HG03354 (cell line): ENCODE data around the gene PHACTR1.
"Not testable (repeated sequence)": the region's sequence is repeated elsewhere in the genome, so short reads cannot be mapped to it uniquely, and the experiment has no call there.

ENCODE experiments used
- ATAC-seq: cut with Tn5 transposase; IDR thresholded peaks from one replicate; pipeline ENCODE4 v1.9.1; 2021; ENCODE audit warnings: mild to moderate bottlenecking; ENCODE audit not compliant: unreplicated experiment, poor library complexity, severe bottlenecking

The PHACTR1 gene

DNA sequence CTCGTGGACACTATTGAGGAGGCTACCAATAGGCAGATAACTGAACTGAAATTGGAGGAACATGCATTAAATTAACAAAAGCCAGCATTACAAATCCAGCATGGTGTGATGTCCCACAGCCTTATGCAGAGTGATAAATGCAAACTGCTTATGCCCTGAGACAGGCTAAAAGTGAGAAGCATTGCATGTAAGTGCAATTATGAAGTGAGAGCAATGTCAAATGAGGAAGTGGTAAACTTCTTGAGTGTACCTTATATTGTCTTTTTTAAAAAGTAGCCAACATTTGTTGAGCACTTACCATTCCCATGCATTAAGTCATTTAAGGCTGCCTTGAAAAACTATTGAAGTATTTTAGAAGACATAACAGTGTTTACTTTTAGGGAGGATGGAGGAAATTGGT, 399.6 kb downstream of the PHACTR1 start:
- ATAC-seq, result no peak

DNA sequence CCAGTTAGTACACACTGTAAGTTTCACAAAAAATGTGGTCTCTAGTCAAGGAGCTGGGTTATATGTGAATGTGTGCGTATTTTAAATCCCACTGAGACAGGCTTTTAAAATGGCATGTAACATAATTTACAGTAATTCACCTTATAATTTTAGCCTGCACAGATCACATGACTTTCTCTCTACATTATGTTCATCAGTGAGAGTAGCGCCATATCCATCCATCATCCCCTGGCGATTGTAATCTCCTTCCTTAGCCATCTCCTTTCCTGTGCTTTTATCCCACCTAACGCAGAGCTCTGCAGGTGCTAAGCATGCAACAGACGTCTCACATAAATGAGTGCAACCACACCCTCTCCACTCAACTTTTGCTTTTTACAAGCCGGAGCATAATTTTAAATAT, 401.0 kb downstream of the PHACTR1 start:
- ATAC-seq, result no peak

DNA sequence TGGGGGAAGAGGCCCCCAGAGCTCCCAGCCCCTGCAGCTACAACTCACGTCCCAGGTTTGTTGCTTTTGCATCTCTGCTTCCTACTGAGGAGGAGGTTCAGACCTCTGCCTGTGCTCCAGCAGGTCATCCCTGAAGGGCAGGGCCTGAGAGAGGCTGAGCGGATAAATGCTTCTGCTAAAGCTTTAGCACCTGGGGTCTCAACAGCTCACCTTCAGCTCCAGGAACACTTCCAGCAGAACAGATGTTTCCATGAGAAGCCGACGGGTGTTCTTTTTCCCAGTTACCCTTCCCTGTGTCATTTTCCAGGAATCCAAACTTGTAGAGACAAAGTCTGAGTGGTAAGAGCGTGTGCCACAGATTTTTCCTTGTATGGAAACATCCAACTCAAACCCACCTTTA, 403.0 kb downstream of the PHACTR1 start:
- no peak for ATAC-seq

DNA sequence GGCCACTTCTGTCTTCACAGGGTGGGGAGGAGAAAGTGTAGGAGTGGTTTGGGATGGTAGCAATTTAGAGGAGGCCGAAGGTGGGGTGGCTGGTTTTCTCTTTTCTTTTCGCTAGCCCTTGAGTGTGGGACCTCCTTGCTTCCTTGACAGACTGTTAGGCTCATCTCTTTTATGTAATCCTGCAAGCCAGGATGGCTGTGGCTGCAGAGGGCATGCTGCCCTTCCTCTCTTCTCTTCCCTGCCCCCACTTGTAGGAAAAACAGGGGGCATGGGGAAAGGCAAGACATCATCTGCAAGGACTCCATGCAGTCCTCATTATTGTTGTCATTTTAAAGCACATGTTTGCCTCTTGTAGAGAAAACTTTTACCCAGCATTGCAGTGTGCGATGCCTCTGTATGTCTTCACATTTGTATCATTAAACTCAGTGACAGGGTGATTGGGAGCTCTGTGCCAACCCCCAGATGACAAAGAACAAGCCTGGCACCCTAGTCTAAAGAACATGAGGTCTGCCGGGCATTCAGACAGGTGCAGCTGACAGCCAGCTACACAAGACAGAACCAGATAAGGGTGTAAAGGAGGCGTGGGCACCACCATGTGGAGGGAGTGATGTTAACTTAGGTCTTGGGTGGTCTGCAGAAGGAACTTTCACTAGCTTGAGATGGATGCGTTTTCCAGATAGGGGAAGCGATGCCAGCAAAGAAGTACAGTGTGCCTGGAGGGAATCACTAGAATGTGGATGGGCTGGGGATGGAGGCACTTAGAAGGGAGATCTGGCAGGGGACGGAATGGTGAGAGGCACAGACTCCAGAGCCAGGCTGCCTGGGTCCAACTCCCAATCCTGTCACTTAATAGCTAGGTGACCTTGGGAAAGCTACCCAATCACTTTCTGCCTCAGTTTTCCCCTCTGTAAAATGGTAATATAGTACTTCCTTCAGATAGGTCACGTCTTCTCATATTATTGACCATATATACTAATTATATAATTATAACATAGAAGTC, 404.2 kb downstream of the PHACTR1 start:
- no peak for ATAC-seq

DNA sequence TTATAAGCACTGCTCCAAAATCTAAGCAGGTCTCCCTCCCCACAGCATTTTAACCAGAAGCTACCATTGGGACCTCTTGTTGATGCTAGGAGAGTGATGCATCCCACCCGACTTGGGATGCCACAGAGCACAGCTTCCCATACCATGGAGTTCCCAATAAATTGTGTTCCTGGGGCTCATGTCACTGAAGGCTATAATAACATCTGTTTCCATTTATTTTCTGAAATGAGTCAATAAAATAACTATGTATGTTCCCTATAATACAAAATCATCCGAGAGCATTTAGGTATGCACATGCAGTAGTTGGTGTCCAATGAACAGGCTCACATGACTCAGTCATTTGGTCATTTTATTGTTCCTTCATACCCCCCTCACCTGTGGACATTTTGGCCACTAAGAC, 407.6 kb downstream of the PHACTR1 start:
- ATAC-seq, result no peak

DNA sequence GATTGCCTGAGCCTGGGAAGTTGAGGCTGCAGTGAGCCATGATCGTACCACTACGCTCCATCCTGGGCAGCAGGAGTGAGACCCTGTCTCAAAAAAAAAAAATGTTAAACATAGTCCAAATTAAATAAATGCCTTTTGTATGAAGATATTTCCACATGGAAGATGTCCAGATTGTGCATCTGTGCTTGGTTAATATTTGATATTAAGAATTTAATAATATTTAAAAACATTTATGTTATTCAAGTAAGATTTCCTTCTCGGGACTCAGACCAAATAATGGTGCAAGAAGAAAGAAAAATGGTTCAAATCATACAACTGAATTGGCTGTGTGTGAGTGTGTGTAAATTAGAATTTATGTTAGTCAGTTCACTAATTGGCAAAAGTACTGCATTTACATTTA, 409.3 kb downstream of the PHACTR1 start:
- ATAC-seq, result no peak

DNA sequence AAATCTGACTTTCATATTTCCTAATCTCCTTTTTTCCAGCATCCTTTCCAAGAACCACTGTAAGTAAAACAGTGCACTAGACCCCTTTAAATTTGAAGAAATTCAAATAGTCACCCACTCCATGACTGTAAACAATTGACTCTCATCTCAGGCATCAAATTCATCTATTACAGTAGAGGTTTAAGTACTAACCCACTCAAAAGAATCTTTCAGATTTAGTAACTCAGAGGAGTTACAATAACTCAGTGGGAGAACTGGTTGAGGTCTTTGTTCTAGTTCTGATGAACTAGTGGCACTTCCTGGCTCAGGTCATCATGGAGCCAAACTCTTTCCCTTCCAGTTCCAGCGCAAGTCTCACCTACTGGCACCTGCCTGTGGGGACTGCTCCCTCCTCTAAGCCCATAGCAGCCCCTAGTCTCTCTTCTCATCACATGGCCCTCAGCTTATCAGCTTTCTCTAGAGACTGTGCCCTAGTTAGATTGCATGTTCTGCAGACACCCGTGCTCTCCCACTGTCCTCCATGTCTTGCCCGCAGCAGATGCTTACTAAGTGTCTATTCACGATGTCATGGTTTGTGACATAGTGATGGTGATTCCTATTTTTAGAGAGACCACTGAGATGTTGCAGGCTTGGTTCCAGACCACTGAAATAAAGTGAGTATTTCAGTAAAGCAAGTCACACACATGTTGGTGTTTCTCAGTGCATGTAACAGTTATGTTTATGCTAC, 415.5 kb downstream of the PHACTR1 start:
- no peak for ATAC-seq

DNA sequence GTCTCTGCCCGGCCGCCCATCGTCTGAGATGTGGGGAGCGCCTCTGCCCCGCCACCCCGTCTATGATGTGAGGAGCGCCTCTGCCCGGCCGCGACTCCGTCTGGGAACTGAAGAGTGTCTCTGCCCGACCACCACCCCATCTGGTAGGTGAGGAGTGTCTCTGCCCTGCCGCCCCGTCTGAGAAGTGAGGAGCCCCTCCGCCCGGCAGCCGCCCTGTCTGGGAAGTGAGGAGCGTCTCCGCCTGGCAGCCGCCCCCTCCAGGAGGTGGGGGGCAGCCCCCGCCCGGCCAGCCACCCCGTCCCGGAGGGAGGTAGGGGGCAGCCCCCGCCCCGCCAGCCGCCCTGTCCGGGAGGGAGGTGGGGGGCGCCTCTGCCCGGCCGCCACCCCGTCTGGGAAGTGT, 417.3 kb downstream of the PHACTR1 start:
- not testable (repeated sequence) for ATAC-seq

DNA sequence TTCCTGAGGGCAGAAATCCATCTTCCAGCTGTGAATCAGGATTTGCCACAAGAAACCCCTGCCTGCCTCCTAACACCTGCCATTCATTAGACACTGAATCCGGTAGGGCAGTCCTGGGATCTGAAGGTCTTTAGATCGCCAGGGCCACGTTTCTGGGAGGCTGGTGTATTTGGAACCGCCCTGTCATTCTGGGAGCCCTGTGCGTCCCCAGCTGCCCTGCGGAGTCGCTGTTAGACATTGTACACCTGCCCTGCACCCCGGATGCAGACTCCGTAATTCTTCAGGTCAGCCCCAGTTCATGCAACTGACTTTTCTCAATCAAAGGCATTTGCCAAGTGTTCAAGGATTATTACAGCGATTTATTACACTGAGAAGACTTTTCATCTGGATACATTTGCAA, 418.6 kb downstream of the PHACTR1 start:
- no peak for ATAC-seq

DNA sequence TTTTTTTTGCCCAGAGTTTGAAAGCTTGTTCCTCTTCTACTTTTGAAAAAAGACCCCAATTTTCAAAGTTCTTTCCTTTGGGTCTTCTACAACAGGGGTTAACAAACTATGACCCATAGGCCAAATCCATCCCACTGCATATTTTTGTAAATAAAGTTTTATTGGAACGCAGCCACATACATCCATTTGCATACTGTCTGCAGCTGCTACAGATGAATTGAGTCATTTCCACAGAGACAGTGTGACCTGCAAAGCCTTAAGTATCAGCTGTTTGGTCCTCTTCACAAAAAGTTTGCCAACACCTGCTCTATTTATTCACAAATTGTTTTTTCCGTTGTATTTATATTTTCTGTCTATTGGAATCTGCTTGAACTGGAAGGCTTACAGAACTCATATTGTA, 422.6 kb downstream of the PHACTR1 start:
- no peak for ATAC-seq

DNA sequence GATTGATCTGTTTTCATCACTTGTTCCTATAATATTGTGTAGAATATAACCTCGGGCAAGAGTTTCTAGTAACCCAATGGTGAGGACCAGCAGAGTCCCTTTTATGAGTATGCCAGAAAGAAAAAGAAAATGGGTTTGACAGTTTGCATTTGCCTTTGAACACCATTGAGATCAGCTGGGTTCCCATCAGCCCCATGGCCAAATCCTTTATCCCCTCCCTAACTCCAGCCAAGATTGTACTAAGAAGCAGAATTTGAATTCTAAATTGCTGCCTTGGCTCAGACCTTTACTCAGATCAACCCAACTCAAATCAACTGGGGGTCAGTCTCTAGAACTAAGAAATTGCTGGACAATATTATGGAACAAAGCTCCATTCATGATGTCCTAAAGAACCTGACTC, 424.4 kb downstream of the PHACTR1 start:
- ATAC-seq, result no peak

DNA sequence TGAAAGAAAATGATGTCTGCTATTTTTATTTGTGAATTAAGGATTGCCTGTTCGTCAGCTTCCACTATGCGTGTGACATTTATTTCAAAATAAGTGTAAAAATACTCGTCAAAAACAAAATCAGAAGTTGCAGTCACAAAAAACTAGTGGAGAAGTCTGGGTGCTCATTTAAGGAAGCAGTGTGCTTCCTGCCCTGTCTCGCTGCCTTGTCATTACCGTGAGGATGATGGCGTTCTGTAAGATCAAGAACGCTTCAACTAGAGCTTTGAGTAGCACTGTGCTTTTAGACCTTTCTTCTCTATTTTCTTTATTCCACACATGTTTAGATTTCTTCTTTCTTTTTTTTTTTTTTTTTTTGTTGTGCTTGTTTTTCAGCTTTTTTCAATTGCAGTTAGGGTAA, 424.8 kb downstream of the PHACTR1 start:
- no peak for ATAC-seq

DNA sequence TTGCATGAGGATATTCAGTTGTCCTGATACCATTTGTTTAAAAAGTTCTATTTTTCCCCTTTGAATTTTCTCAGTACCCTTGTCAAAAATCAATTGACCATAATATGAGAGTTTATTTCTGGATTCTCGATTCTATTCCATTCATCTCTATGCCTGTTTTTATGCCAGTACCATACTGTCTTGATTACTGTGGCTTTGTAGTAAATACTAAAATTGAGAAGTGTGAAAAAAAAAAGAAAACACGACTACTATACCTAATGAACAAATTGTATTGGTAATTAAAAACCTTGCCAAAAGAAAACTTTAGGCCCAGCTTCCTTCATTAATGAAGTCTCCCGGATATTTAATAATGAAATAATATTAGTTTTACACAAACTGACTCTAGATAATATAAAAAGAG, 426.0 kb downstream of the PHACTR1 start:
- ATAC-seq, result no peak

DNA sequence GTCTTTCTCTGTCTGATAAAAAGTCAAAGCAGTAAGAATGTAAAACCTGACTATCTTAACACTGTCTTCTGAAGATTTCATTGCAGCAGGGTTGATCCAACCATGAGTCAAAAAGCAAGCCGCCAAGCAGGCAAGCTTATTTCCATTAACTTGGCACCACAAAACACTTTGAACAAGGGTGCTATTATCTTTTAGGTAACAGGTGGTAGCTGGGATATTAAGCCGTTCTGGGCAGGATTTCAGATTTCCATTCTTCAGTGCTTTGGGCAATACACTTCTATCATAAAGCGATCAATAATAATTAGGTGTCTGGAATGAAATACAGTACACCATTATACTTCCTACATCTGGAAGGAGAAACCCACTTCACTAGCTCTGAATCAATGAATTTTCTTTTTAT, 429.9 kb downstream of the PHACTR1 start:
- ATAC-seq, result no peak

DNA sequence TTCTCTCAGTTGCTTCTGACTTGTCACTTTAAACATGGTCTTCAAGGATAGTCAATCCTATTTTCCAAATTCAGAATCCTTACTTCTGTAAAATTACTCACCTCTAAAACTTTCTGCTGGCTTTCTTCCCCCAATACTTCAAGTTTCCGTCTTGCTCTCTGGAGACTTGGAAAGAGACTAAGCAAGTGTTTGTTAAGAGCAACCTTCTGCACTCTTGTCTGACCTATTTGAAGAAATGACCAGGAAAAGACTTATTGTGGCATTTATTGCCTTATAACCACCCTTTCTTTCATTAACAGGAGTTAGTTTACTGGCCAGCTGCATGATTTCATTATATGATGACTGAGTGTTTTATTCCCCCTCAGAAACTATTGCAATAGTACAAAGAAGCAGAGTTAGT, 430.8 kb downstream of the PHACTR1 start:
- no peak for ATAC-seq

DNA sequence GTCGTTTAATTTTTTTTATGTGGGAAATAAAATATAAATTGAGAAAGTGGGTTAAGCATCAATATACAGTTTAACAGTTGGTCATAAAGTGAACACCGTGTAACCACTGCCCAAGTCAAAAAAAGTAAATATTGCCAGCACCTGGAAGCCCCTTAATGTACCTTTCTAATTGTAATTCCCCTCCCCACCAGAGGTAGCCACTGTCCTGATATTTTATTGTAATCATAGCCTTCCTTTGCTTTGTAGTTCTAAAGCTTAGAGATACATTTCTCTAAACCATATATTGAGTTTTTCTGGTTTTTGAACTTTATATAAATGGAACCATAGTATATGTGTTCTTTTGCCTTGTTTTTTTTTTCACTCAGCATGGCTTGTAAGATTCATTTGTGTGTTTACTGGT, 431.2 kb downstream of the PHACTR1 start:
- no peak for ATAC-seq

DNA sequence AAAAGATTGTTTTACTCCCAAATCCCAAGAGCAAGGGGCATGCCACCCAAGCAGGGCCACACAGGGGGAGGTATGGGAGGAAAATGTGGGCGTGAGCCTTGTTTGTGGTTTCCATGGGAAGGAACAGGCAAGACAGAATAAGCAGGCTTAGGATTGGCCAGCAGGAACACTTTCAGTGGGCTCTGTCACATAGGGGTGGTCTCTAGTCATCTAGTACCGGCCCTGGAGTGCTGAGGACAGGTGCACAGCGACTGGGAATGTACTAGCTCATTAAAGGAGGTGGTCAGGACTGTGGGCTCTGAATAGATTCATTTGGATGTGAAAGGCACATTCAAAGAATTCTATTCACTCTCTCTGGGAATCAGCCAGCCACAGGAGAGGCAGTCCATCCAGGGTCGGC, 436.2 kb downstream of the PHACTR1 start:
- no peak for ATAC-seq

DNA sequence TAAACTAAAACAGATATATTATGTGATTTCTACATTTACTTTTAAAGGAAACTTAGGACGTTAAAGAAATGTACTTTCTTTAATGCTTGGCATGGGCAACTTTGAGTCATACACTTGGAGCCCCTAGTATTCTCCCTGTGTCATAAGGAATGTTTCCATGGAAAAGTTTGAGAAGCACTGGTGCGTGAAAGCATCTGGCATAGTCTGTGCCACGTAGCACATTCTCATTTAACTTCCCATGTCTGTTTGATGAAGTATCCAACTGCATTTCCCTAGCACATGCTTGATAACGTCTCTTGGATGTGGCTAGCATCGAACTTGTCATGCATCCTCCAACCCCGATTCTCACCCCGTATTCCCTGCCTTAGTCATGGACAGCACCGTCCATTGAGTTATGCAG, 439.8 kb downstream of the PHACTR1 start:
- no peak for ATAC-seq

DNA sequence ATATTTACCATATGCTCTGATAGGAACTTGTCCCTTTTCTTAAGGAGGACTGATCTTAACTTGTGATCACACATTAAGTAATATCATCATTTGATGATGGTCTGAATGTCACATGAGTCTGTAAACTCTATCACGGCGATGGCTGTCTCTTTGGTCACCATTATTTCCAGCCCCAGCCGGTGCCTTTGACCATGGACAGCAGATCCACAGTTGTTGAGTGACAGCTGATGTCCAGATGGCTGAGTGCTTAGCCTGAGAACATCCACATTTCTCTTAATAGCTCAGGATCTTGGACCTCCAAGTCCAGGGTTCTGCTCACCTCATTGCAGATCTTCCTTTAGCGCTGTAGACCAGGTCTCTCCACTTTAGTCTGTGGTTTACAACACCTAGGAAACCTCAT, 440.7 kb downstream of the PHACTR1 start:
- no peak for ATAC-seq

DNA sequence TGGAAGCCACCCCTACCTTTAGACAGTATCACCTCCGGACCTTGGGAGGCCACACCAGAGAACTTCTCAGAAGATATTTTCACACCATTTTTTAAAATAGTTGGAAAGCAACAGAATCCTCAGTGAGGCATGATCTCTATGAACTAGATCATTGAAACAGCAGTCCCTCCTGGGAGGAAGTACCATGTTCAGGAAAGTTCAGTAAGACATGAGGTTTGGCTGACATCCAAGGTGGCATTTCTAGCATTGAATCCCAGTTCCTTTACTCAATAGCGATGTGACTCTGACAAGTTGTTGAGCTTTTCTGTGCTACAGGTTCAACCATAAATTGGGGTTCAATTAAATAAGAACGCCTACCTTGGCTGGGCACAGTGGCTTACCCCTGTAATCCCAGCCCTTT, 442.7 kb downstream of the PHACTR1 start:
- no peak for ATAC-seq

DNA sequence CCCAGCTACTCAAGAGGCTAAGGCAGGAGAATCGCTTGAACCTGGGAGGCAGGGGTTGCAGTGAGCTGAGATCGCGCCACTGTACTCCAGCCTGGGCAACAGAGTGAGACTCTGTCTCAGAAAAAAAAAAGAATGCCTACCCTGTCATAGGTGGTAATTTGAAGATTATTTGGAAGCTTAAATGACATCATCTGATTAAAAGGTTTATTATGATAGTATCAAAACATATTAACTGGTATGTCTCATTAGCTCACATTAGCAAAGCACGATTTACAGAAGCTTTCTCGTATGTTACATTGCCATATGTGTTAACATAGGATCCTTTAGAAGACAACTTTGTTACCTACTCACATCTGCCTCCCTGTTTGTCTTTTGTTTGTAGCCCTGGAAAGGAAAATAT, 443.3 kb downstream of the PHACTR1 start:
- not testable (repeated sequence) for ATAC-seq
